ENCODE results near the gene CTBP2. TPM values are rescaled to one million over a fixed set of nuclear protein-coding genes. Genes with fewer than 3 reads are reported as not detected.
A peak's percentile ranks its signal among the peaks of the same experiment; 100 is the strongest.
"Not testable (repeated sequence)": the region's sequence is repeated elsewhere in the genome, so short reads cannot be mapped to it uniquely, and the experiment has no call there.

CTBP2 gene
- polyA plus RNA-seq, 5 donors: 77.4 to 86.8 (median 85.1) TPM

DNA sequence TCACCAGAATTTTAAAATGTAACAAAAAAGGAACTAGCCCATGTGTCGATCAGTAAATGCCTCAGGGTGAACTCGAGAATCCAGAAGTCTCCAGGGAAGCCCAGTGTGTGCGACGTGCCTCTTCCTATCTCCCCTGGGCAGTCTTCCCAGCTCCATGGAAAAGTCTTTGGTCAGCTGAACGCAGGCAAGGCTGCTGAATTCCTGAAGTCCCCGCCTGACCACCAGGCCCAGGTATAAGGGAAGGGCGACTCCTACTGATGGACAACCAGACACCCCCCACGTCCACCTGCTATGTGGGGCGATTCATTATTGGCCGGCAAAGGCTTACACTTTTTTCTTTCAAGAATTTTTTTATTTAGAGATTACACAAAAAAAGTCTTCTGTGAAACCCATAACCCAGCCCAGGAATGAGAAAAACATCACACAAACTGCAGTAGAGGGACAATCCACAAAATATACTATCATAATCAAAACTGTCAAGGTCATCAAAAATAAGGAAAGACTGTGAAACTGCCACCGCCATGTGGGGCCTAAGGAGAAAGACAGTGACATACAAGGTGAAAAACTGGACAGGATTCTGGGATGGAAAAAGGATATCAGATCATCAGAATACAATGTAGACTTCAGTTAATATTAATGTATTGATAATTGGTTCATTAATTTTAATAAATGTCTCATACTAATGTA is 93.5 kb downstream of the CTBP2 start:
- DNase-seq: no peak

DNA sequence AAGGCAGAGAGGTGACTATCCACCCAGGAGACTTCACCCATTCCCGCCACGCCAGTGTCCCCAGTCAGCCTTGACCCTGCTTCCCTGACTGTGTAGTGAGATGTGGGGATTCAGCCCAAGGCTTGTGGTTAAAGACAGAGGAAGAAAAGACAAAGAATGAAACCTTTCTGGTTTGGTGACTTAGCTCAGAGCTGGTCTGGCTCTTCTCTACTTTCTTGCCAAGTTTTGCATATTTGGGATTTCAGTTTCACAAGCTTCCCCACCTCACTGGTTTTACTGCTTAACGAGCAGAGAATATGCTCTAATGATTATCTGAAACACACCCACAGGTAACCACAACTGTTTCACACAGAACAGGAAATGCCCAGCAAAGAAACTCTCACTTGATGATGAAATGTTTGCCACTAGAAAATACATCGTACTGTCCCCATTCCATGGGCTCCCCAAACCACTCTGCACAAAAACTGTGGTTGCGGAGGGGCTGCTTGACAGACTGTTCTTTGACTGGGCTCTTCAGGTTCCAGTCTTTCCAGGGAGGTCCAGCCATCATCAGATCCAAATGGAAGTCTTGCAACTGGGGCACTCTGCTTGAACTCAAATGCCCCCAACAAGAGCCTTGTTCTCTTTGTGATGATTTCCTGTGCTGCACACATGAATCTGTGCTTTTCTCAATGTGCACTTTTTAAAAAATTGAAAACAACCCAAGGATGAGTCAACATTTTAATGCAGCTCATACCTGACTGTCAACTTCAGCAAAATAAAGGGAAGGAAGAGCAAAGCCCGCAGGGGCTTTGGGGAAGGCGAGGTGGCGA is 95.5 kb downstream of the CTBP2 start:
- DNase-seq: no peak

DNA sequence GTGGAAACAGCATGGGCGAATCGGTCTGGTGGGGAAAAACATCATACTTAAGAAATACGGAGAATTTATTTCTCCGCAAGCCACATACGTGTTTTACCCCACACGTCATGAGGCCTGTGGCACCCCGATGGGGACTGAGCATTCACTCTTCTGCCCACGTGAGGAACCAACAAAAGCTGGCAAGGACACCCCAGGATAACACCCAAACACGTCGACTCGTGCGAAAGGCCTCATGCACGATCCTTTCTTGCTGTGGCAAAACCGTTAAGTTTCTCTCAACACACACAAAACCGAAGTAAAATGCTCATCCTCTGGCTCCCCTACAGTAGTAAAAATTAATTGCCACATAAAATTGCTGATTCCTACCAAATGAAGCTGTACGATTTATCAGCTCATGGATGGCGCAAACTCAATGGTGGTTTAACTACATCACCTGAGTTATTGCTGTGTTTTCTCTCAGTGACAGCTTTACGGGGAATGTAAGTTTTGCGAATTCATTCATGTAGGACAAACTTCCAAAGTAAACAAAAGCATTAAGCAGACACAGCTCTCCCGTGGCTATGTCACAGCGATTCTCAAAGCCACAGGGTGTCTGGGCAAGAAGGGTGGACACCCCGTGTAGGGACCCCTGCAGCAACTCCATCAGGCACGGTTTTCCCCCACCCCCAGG is 97.0 kb downstream of the CTBP2 start:
- no peak for DNase-seq

DNA sequence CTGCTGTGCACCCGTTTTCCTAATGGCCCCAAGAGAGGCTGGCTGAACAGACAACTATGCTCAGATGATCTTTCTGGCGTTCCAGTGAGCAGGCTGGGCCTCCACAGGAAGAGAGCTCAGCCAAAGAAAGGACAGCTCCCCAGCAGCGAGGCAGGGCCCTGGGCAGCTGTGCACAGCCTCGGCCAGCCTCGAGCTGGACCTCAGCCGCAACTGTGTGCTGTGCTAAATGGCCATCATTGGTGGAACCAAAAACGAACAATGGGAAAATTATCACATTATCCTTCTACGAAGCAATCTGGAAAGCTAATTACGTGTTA is 97.5 kb downstream of the CTBP2 start:
- no peak for DNase-seq

DNA sequence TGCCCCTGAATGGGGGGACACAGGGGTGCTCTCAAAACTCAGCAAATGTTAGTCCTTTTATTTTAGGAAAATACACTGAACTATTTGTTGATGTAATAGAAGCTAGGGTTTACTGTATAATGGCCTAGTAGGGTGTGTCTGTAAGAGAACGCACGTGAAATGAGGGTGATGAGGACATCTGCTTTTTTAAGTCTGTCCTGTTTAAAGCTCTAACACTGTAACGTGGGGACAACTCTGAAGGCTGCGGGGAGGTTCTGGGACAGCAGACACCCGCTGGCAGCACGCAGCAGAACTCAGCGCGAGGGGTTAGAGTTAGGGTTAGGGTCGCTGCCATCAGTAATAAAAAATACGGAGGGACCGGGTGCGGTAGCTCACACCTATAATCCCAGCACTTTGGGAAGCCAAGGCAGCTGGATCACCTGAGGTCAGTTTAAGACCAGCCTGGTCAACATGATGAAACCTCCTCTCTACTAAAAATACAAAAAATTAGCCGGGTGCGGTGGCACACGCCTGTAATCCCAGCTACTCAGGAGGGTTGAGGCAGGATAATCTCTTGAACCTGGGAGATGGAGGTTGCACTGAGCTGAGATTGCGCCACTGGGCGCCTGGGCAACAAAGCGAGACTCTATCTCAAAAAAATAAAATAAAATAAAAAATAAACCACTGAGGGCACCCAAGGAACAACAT is 98.0 kb downstream of the CTBP2 start:
- no peak for DNase-seq

DNA sequence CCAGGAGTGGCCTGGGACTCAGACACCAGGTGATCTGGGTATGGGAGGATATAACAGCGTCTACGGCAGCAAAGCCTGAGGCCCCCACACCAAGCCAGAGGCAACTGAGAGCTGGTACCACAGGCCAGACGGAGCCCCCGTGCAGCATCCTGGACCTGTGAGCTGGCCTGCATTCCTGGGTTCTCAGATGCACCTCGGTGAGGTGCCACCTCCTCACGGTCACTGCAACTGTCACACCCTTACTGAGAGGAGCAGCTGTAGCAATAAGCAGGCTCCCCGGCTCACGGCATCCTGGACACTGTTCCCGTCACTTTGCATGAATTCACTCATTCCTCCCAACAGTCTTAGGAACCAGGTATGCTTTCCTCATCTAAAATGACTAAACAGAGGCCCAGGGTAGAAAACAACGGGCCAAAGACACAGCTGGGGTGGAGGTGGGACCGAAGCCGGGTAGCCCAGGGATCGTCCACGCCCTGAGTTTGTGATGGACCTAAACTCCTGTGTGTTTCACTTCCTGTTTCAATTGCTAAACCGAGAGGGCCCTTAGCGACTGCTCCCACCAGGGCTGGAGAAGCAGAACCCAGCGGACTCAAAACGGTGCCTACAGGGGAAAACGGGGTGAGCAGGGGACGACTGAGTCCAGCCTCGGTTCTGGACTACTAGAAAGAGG is 98.7 kb downstream of the CTBP2 start:
- no peak for DNase-seq

DNA sequence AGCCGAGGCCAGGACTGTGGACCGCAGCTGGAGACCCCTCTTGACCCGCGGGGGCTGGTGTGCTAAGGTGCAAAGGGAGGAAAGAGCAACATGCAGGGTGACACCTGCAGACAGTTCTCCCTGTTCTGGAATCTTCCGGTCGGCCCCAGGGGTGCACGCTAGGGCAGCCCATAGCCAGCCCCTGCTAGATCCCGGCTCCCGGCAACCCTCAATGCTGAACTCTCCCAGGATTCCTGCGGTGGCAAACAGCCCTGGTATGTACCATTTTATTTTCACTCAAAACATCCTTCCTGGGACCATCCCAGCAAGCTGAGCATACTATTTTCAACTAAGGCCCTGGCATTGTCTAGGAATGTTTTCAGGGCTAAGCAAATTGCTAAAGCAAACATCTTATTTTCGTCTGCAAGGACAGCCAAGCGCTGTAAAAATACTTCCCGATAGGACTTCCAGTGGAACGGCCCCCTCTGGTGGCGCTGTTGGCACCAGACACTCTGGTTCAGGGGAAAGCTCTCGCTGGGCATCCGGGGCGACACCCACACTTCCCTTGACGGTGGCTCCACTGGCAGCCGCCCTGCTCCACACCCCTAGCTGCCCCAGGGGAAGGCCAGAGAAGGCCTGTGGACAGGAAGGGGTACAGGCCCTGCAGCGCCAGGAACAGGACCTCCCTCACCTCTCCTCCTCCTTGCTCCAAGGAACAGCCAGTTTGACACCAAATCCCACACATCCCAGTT is 99.4 kb downstream of the CTBP2 start:
- DNase-seq: peak; percentile 71 to 82

DNA sequence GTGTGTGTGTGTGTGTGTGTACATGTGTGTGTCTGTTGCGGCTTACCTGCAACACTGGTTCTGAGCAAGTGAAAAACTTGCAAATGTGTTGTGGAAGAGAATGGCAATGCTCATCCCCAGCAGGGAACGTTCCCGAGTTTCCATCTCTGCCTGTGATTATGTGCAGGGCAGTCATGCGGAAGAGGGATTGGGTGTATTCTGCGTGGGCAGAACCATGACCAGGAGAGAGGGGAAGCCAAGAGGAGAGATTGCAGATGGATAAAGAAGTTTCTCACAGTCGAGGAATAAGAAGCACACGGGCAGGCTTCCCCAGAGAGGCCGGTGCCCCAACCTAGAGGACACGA is 99.9 kb downstream of the CTBP2 start:
- no peak for DNase-seq

DNA sequence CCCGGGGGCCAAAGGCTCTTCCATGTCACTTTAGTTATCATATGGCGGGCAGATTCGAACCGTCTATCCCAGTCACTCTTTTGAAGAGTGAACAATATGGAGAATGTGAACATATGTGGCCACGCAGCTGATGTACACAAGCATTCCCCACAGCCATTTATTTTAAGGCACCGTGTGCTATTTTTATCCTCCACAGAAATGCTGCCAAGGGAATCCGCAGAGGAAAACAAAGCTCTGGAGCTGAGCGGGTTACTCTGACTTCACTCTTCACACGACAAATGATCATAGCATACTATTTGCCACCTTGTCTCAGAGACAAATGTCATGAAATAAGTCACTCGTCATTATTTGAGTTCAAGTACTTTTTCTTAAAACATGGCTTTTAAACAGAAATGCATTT is 100.3 kb downstream of the CTBP2 start:
- DNase-seq: no peak

DNA sequence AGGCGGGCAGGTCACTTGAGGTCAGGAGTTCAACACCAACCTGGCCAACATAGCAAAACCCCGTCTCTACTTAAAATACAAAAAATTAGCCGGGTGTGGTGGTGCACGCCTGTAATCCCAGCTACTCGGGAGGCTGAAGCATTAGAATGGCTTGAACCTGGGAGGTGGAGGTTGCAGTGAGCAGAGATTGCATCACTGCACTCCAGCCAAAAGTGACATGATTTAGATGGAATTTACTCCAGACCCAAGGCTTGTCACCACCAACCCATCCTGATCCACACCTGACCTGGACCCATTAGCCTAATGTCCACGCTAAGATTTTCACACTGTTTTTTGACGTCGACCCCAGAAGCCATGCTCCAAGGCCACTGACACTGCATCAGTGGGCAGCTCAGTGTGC is 101.0 kb downstream of the CTBP2 start:
- not testable (repeated sequence) for DNase-seq

DNA sequence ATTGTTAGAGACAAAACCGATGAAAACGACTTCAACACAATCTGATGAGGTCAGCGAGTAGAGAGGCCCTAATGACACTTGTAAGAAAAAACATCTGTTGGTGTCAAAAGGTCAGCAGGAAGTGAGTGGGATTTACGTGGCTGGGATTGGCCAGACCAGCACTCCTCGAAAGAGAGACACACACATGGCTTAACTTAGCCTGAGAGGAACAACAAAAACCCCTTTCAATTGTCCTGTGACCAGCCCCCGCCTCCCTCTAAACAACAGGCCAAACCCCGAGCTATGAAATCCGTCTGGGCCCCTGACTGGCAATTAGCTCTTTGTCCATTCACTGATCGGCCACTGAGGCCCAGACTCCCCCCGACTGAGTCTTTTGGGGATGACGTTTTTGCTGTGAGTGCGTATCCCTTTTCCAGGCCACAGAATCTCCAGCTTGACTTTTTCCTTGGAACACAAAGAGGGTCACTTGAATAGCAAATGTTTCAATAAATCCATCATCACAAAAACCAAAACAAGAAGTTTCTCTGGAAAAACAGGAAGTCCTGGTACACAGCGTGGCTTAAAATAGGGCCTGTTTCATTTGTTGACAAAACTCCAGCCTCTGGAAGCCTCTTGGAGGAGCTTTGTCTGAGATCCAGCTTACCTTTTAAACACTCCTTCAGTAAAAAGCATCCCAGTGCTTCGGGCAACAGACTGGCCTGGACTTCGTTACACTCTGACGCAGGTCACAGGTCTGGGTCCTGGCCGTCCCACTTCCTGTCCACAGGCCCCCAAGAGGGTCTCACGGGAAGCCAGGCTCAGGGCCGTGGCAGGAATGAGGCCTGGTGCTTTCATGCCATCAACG is 103.0 kb downstream of the CTBP2 start:
- peak; percentile 87 to 90 for DNase-seq

DNA sequence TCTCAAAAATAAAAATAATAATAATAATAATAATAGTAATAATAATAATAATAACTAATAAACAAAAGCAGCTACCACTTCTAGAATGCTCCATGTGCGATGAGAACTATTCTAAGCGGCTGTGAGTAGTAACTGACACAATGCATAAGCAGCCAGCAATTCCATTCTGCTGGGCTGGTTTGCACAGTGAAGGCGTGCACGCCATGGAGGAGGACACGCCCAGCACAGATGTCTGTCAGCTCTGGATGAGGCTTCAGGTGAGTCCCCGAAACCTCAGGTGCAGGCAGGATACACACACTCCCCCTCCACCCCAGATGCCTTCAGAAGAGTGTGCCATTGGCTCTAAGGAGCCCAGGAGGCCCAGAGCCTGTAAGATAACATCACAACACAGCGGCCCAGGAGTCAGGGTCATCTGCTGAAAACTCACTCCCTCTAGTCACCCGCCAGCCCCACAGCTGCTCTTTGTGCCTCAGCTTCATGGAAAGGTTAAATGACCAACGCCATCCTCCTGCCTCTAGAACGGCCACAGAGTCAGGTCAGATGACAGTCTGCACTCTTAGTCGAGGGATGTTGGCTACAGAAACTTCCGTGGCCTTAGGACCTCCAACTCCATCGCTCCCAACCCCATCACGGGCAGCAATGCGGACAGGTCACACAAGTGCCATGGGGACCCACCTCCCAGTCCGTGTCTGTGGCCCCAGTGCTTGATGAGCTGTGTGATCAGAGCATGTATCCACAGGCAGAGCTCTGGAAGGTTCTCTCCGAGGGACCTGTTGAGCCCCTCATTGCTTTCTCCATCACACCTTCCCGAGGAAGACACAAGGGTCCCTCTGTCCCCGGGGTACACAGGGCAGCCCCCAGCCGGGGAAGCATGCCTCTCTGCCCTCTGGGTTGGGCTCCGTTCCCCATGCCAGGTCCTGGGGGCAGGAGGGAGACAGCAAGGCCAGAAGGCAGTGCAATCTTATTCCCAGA is 103.9 kb downstream of the CTBP2 start:
- no peak for DNase-seq

DNA sequence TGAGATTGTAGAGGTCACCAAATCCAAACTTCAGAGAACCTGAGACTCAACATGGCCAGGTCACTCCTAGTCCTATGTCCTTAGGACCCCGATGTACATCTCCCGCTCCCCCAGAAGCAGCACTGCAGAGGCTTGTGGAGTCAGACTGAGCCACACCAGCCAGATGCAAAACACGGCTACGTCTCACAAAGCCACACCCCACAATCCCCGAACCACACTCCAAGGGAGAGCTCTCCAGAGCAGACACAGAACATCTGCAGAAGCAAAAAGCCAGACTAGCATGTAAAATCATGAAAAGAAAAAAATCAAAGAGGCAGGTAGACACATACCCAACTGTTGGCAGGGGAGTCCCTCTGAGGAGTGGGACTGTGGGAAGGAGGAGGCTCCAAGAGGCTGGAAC is 104.9 kb downstream of the CTBP2 start:
- no peak for DNase-seq

DNA sequence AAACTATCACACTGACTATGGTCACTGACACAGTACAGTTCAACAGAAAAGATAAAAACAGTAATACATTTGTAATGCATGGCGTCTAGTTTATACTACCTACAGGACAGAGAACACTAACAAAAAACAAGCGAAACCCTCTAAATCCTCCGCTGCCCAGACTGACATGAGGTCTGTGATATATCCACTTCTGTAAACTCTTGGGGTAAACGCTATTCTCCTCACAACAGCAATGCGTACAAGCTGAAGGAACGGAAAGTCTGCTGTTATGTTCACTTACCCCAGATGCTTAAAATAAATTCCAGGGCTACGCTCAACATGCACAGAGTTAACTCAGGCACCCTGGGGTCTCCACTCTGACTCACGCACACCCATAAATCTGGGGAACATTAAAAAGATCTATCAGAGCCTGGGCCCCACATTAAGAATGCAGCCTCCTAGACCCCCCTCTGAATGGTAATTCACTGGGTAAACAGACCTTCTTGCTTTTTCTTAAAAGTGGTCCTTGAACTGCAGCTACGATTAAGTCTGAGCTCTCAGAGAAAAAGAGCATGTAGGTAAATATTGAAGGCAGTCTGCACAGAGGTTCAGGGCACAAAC is 105.6 kb downstream of the CTBP2 start:
- no peak for DNase-seq

DNA sequence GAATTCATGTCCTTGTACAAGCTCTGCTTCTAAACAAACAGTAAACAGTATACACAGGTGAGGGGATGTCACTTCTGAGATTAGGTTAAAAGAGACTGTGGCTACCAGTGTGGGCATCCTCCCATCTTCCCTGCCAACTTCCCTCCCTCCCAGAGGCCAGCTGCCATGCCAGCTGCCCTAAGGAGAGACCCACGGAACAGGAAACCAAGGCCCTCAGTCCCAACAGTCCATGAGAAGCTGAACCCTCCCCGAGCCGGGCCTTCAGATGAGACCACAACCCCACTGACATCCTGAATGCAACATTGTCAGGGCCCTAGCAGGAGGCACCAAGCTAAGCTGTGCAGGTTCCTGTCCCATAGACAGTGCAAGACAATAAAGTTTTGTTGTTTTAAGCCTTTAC is 106.1 kb downstream of the CTBP2 start:
- no peak for DNase-seq

DNA sequence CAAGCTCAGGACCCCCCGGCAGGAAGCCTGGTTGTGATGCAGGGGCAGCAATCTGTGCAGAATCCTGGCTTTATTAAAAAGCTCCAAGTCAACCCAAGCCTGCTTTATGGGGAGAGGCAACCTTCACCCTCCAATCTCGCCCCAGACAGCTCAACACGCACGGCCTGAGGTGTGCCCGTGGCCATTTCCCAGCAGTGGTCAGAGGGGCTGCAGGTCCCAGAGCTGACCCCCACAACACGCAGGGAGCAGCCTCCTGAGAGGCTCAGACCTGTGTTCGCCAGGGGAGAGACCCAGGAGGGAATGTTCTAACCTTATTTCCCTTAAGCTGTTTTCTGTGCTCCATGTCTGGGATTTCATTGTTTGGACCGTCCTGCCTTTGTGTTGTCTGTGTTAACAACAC is 108.2 kb downstream of the CTBP2 start:
- DNase-seq: no peak

DNA sequence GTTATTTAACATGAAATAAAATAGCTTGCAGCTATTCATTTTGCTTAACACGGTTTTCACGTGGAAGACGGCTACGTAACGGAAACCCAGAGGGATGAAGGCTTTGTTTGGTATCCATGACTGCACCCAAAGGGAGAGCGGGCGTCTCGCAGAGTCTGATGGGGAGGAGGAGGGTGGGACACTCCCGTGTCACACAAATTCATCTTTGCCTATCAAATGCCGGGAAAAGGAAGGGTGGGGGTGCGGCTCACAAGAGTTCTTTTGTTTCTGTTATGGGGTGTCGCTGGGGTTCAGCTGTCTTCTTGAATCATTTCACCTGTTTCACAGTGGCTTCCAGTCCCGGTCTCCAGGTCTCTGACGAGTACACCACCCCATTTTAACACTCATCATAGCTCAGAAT is 110.0 kb downstream of the CTBP2 start:
- DNase-seq: no peak

DNA sequence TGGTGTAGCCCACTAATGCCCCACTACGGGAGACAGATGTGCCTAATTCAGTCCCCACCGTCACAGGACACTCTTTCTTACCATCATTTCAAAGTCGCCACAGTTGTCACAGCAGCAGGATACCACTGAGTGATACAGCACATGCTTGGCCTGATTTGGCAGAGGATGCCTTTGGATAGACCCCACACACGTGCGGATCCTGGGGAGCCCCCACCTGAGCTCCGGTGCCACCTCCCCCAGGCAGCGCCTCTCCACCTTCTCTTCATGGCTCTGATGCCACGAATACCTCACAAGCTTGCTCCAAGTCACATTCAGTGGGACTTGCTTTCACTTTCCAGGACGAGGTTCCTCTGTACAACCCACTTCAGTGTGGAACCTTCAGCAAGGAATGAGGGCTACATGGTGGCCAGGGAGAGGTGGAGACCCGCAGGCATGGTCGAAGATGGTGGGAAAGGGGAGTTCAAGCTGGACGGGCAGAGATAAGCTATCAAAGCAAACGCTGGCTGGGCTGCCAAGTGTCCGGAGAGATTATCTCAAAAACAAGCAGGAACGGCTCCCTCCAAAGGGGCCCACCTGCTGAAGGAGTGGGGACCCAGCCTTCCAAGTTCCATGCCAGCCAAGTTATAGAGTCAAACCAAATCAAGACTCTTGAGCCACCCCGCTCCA is 111.0 kb downstream of the CTBP2 start:
- no peak for DNase-seq

All from right lung (tissue), 5 donors.